ENCODE results near the gene CBFA2T3.

Gene CBFA2T3

DNA sequence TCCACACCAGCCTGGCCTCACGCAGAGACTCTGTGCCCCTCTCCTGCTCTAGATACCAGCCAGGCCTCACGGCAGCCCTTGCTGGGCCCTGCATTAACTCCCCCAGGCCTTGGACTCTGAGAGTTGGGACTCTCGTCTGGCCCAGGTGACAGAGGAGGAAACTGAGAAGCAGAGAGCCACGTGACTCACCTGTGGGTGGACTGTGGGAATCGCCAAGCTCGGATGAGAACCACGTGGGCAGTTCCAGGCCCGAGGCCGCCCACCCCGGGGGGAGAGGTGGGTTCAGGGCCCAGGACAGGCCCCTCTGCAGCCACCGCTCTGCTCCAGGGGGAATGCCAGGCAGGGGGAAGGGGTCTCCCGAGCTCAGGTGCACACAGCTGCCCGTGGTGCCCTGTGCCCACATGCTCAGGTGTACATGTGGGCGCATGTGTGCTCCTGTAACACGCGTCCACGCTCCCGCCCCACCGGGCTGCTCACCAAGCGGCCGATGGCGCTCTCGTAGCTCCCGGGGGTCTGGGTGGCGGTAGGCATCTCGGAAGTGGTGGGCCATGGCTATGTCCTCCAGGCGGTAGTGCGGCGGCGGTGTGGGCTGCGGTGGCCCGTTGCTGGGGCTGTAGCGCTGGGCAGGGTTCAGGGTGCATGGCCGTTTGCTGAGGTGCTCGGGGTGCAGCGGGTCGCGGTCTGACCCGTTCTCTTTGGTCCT lies 92.3 kb downstream of the CBFA2T3 start:
- DNase-seq = no peak

DNA sequence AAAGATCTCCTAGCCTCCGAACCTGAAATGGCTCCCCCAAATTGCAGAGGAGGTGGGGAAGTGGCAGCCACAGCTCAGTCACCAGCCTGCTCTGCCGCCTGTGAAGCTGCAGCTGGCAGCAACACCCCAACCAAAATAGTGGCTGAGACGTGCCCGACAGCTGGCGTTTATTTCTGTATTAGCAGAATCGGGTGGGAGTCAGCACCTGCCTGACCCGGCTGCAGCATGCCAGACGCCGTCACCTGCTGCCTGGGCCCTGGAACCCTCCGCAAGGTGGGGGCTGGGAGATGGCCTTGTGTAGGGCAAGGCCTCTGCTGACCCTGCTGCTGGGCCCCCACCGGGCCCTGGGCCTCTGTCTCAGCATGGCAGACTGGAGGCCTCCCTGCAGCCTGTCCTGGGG lies 93.1 kb downstream of the CBFA2T3 start:
- DNase-seq = peak; percentile 77

DNA sequence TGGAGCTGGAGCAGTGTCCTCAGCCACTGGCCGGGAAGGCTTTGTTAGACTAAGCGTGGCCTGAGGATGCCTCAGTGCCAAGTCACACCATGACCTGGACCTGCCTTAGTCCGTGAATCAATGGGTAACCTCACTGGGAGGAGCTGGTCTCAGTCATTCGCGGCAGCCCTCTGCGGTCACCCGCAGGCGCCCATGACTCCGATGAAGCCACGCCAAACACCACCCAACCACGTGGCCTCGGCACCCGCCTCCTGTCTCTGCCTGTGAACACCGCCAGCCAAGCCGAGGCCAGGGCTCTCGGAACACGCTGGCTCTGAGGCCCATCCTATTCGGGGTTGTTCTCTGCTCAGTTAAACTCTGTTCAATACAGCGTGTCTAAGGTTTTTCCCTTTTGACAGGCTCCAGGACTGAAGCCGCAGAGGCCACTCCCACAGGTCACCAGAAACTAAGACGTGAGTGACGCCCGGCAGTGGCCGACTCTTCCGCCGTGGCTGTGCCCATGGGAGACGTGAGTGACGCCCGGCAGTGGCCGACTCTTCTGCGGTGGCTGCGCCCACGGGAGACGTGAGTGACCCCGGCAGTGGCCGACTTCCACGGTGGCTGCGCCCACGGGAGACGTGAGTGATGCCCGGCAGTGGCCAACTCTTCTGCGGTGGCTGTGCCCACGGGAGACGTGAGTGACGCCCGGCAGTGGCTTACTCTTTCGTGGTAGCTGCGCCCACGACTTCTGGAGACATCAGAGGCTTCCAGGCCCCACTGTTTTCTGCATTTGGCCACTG lies 93.7 kb downstream of the CBFA2T3 start:
- no peak for DNase-seq

DNA sequence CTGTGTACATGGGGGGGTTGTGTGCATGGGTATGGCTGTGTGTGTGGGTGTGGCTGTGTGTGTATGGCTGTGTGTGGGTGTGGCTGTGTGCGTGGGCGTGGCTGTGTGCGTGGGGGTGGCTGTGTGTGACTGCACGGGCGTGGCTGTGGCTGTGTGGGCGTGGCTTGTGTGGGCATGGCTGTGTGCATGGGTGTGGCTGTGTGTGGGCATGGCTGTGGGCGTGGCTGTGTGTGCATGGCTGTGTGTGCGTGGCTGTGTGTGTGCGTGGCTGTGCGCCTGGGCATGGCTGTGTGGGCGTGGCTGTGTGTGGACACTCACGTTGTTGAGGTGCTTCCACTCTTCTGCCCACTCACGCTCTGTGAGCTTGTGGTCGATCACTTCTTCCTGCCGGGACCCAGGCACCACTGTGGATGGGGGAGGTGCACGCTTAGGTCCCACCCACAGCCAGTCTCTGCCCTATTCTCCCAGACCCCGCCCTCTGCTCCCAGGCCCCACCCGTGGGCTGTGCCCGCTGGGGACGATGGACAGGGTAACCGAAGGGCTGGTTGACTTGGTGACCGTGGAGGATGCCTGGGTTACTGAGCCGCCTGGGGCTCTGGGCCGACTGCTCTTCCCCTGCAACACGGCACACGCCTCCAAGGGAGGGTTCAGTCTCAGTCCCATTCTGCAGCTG lies 94.5 kb downstream of the CBFA2T3 start:
- no peak for DNase-seq

DNA sequence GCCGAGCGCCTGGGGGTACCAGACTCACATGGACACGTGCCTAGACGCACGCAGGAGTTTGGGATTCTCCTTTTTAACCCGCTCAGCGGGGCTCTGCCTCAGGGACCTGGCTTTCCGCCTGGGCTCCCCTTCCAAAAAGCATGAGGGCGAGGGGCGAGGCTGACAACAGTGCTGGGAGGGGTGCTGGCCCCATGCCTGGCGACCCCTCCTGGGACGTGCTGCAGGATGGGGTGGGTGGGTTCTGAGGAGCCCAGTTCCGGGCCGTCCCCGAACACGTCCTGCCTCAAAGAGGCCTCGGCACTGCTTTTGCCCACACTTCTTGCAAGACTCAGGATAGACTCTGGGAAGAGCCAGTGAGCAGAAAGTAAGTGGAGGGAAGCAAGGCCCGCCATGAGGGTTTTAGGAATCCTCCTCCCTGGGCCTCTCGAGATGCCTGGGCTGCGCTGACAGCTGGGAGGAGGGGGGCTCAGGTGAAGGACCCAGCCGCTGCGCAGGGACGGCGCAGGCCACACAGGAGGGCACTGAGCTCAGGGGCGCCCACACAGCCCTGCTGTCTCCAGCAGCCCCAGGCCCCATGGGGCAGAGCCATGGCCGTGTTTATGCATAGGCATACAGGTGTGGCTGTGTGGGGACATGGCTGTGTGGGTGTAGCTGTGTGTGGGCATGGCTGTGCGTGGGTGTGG lies 95.2 kb downstream of the CBFA2T3 start:
- no peak for DNase-seq

DNA sequence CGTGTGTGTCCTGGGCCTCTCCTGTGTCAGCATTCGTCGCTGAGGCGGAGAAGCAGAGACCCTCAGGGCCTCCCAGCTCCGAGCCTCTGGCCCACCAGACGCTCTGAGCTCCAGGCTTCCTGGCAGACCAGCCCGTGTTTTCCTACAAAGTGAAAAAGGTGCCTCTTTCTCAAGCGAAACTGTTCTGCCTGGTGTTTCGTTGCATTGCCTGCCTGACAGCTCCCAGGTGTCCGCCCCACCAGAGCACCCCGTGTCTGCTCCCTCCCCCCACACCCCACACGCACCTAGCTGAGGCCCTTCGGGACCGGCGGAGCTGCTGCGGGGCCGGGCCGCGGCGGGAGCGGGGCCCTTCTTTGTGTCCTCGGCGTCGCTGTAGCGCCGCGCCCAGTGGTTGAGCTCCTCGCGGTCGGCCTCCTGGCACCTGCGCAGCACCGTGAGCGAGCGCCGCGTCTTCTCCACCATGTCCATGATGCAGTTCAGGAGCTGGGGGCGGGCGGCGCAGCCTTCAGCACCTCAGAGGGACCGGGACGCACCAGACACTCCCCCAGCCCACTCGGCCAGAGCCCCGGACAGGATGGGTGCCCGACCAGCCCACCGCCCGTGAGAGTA lies 95.9 kb downstream of the CBFA2T3 start:
- no peak for DNase-seq

DNA sequence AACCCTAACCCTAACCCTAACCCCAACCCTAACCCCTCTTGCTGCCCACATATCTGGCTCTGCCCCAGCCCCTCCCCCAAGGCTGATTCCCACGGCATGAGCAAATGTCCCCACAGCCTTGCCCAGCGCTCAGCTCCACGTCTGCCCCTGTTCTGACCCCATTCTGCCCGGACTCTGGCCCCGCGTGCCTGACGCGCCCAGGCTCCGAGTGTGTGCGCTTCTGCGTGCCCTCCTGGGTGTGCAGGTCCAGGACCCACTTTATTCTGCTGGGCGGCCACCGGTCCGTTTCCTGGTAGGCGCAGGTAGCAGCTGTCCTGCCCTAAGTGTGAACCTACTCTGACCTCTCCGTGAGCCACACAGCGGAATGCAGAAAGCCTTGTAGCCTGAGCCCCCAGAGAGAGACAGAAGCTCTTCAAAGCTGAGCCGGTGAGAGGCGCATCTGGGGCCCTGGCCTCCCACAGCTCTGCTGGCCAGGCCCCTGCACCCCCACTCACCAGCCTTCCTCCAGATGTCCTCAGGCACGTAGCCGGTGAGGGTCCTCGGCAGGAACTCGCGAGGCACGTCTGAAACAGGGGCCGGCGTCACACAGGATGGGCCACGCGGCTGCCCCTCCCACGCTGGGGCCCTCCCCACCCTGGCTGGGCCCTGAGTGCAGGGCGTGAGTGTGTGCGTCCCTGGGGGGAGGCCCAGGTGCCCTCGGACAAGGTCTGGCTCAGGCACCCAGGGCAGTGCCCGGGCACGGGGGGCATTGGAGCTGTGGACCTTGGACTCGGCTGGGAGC lies 96.6 kb downstream of the CBFA2T3 start:
- DNase-seq = no peak

DNA sequence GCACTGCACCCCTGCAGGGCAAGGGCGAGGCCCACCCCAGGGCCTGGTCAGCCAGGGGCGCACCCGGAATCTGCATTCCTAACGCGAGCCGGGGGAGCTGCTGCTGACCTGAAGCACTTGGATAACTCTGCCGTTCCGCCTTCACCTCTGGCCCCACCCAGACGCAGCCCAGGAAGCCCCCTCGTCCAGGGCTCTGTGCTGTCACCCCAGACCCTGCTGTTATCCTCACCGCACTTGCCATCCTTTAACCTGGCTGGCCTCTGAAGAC lies 97.3 kb downstream of the CBFA2T3 start:
- DNase-seq = no peak

DNA sequence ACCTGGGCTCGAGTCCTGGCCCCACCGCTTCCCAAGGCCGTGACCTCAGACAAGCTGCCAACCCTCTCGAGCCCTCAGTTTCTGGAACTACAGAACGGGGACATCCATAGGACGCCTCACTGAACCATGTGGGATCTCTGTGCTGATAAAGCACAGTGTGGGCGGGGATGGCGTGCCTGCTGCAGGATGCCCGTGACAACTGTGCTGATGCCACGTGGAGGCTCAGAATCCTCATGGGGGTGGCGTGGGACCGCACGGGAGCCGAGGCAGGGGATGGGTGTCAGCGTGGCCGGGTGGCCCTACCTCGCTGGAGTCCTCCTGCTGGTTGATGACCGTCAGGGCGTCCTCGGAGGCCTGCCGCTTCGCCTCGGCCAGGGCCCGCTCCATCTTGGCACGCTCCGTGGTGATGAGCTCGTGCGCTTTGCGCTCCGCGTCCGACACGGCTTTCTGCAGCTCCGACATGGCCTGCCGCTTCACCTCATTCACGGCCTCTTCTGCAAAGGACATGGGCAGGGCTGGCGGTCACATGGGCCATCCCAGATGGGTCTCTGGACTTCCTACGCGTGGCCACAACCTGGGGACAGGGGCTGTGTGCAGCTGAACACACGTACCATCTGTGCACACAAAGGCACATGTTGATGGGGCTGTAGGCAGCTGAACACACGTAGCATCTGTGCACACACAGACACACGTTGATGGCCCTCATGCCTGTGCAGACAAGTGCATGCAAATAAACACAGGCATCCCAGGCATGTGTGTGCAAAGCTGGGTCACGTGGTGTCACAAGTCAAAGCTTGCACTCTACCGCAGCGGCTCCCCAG lies 97.8 kb downstream of the CBFA2T3 start:
- DNase-seq = no peak

DNA sequence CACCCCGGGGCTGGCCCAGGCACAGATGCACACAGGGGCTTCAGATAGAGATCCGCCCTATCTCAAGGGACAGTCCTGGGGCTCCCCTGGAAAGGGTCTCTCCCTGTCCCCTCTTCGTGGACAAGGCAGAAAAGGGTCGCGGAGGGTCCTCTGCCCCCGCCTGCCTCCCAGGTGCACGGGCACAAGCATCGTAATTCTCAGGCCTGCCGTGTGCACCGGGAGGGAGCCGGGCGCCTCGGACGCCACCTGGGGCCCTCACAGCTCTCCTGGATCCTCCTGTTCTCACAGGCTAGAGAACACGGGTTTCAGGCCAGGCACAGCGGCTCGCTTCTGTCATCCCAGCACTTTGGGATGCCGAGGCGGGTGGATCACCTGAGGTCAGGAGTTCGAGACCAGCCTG lies 98.7 kb downstream of the CBFA2T3 start:
- DNase-seq = no peak

DNA sequence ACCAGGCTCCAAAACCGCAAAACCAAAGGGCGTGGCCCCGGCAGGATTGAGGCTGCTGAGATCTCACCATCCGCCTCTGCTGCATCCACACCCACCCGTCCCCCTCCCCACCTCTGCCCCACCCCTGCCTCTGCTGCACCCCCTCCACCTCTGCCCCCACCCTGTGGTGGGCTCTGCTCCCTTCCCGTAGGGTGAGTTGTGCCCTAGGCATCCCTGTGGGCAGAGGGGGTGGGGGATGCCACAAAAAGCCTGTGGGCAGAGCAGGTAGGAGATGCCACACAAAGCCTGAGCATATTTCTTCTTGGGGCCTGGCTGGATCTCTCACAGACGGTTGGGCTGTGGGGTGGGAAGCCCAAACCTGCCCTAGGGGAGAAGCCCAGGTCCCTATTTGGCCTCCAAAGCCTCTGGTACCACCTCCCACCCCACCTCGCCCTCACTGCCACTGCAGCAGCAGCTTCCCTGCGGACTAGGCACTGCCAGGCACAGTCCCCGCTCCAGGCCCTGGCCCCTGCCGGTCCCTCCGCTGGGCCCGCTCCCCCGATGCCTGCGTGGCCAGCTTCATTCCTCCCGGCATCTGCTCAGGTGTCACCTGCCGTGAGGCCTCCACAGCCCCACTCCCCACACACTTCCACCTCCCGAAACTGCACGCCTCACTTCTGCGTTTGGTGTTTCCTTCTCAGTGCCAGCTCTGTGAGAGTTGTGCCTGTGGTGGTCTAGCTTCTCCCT lies 99.3 kb downstream of the CBFA2T3 start:
- no peak for DNase-seq

DNA sequence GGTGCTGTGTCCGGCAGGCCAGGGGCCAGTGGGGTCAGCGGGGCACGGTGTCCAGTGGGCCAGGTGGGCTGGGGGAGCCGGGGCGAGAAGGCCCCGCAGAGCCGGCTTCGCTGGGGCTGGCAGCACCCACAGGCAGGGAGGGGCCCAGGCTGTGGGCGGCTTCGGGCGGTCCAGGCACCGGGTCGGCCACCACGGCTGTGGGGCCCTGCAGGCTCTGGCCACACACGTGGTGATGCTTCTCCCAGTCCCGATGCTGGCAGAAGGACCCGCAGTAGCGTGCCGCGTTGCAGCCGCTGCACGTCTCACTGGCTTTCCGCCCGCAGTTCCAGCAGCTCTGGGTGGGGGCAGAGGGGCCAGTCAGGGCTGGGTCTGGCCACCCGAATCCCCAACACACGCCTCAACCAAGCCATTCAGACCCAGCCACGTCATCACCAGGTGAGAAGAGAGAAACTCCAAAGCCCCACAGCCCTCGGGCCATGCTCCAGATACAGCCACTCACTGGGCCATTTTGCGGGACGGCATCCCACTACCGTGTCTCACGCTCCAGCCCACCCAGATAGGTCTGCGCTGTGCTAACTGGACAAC lies 100.0 kb downstream of the CBFA2T3 start:
- DNase-seq = no peak

DNA sequence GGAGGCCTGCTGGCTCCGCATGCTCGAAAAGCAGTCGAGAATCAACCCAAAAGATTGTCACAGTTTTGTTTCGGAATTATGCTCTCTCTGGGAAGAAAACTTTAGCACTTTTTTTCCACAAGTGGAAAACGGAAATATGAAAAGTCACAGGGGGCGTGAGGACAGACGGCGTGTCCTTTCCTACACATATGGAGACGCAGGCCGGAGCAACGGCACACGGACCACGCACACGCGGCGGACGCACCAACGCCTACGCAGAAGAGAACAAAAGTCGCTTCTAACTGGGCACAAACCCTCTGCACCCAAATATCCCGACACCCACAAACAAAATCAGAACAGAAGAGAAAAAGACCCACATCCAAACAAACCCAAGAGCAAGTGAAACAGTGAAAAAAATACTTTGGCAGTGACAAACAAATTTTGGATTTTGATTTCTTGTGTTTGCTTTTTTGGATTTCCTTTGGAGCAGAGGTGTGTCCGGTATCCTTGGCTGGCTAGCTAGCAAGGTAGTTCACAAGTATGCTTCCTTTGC lies 101.2 kb downstream of the CBFA2T3 start:
- no peak for DNase-seq

DNA sequence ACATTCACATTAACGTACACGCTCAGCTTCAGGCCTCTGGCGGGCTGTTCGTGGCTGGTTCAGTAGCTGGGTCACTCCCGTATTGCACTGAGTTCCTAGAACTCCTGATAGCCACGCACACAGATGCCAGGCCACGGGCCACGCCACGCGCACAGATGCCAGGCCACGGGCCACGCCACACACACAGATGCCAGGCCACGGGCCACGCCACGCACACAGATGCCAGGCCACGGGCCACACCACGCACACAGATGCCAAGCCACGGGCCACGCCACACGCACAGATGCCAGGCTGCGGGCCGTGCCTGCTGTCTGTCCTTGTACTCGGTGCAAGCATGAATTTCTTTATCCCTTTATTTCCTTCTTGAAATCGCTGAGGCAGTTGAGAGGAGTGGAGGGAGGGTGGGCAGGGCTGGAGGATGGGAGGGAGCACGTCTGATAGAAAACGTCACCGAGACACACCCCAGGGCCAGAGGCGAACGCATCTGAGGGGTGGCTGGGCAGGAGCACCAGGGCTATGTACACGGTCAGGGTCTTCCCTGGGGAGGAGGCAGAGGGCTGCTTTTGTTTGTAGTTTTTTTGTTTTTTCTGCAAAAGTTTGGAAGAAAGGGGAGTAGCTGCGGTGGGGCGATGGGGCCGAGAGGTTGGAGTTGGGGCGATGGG lies 101.9 kb downstream of the CBFA2T3 start:
- no peak for DNase-seq

DNA sequence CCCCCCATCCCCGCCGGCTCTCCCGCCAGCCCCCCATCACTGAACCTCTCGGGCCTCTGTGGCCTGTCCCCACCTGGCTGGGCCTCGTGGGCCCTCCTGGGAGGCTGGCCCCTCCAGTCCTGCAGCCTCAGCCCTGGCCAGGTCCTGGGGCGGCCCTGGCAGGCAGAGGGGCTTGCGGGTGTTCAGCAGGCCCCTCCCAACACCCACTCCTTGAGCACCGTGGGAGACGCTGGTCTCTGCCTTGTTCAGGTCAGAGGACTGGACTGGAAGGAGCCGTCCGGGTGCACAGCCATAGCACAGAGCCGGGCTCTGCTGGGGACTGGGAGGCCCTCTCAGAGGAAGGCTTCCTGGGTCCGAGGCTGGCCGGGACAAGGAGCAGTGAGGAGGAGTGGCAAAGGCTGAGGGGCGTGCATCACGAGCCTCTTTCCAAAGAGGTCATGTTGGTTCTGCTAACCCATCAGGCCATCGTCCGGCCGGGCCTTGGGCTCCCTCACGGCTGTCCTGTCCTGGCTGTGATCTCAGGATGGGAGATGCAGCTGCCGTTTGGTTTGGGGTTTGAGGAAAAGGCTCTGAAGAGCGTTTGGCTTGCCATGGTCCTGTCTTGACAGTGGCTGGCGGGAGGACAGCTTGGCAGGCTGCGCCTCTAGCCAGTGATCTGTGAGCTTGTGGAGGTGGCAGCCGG lies 104.2 kb downstream of the CBFA2T3 start:
- no peak for DNase-seq

DNA sequence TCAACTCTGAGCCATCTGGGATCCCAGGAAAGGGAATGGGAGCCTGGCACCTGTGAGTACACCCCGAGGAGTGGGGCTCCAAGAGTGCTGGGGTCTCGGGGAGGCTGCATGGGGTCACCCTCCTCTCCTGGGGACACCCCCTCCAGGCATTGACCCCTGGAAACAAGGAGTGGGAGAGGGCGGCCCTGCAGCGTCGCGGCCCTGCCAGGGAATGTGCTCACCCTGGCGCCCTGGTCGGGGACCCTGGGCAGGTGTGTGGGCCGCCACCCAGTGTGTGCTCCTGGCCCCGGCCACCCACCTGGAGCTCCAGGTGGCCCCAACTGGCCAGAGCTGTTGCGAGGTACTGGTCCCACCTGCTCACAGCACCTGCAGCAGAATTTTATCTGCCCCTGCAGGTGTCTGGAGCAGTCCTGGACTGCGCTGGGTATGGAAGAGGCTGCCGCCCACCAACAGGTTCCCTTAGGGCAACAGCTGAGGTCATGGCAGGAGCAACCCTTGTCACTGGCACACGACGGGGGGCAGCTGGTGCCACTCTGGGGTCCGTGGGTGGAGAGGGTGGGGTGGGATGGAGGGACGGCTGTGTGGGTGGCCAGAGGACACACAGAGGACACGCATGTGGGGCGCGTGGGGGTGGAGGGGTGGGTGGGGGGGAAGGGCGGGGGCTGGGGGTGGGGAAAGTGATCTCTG lies 105.1 kb downstream of the CBFA2T3 start:
- peak; percentile 30 for DNase-seq

DNA sequence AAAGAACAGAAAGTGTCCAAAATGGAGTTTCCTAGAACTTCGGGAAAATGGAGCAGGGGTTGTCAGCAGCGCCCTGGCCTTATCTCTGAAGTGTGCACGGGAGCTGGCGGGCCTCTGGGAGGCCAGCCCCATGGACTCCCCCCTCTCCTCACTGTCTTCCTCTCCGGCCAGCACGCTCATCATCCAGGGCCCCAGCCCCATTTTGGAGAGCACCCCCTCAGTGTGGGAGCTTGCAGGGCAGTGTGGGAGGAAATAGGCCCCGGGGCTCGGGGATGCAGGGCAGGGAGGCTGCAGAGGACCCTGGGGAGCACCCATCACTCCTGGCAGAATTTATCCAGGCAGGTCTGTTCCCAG lies 105.7 kb downstream of the CBFA2T3 start:
- peak; percentile 68 for DNase-seq

DNA sequence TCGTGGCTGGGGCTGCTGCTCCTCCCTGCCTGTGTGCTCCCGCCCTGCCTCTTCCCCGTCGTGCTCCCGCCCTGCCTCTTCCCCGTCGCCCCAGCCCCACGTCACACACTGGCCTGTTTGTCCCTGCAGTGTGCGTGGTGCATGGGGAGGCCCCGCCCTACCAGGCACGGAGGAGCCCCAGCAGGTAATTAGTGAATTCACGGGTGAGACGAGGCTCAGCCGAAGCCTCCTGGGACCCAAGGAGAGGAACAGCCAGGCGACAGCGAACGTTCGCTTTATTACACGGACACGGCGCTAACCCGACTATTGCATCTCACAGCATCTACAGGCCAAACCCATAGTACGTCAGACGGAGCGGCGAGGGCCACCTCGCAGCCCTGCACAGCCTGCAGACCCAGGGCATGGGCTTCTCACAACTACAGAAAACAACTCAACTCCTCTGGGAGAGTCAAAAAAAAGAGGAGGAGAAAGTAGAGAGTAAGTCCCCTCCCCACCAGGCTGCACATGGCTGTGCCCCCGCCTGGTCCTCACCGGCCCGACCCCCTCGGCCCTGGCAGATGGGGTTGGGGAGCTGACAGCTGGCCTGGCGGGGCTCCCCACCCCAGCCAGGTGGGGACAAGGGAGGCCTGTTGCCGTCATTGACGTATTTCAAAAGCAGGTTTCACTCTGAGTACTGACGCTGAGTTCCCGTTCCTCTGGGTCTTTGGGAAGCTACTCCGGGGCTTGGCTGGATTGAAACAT lies 106.2 kb downstream of the CBFA2T3 start:
- peak; percentile 99 for DNase-seq
